CD4-positive, alpha-beta T cell treated with Interleukin-17A for 1 hour (primary cell): Measurements from ENCODE around the gene MYO1A.

Experiments used
- DNase-seq: peaks from one replicate; pipeline ENCODE4 v3.0.0-alpha.2; 2020

The MYO1A gene

DNA sequence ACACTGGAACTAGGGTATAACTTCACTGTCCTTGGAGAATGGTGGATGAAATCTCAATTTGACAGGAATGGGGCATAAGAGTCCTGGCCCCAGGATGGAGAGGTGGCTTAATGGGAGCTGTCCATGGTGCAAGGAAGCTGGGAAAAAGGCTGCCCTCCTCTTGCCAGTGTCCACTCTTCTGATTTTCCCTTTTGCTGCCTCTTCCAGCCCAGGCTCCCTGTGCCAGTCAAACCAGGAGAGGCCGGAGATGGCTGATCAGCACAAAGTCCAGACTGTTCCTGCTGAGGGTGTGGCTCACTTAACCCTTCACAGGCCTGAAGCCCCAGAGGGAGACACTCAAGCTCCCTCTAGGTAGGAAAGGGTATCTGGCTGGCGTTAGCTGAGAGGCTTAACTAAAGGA lies at the start of gene MYO1A:
Gene MYO1A (minus strand): TSS at position 240 of the 400 bp plus-strand sequence. CDS start 1,806 bp downstream, outside the sequence.
- no peak for DNase-seq

DNA sequence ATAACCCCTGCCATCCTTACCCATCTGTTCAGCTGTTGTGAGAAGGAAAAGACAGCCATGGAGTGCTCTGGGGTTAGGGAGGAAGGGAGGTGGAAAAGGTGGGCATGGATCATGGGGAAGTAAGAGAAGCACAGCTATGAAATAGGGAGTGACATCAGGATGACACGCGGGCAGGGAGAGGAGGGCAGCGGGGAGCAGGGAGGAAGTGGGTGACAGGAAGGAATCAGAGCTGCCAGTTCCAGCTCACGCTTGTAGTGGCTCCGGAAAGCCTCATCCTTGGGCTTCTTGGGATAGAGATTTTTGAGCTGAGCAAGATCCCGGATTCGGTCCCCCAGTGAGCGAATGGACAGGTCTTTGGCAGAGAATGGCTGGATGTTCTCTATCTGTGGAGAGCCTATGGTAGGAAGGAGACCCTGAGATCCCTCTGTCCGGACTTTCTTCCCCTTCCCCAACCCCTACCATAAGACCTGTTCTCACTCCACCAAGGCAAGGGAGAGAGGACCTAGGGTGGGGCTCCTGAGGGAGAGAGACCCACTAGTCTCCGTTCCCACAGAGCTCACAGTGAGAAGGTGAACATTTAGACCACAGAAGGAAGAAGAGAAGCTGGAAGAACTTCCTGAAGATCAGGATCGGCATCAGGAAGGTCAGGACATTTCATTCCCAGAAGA lies 49.3 kb upstream of the MYO1A start:
- no peak for DNase-seq

DNA sequence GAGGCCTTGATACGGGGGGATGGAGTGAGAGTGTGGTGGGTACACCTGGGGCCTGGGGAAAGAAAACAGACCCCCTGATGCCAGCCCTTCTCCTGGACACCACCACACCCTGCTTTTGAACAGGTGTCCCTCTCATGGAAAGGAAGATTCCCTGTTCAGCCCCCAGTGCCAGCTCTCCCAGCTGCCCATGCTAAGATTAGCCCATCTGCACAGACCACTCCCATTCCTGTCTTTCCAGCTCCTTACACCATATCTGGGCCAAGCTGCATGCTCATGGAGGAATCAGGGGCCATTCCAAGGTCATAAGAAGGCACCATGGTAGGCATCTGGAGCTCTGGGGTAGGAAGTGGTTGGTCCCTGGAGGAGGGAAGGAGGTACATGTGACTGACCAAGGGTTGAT lies 48.6 kb upstream of the MYO1A start:
- no peak for DNase-seq

DNA sequence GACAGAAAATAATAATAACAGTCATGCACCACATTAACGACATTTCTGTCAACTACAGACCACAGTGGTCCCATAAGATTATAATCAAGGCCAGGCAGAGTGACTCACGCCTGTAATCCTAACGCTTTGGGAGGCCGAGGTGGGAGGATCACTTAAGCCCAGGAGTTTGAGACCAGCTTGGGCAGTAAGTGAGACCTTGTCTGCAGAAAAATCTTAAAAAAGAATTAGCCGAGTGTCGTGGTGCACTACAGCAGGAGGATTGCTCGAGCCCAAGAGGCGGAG lies 47.6 kb upstream of the MYO1A start:
- no peak for DNase-seq

DNA sequence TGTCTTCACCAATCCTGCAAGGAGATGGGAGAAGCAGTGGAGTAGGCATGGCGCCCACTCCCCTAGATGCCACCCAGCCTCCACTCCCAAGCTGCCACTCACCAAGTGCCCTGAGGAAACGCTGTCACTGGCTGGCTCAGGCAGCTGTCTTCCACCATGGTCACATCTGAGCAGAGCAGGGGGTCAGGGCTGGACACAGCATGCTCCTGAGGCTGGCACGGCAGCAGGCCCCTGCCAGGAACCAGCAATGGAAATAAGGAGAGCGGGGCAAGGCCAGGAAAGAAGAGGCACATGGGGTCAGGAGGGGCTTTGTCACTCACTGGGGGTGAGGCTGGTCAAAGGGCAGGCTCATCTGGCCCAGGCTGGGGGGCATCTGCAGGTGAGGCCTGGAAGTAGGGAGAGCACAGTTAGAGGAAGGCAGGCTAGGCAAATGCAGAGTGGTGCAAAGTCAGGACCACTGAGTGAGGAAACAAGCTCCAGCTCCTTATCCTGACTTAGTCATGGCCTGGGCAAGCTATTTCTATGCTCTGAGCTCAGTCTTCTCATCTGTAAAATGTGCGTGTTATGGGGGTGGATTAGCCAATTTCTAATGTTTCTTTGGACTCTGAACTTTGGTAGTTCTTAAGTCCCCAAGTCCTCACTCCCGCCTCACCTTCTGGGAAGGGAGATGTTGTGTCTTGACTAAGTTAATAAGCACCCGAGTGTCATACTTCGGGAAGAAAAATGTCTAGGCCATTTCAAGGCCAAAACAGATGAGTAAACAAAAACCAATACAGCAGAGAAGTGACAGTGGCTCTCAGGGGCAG lies 47.0 kb upstream of the MYO1A start:
- no peak for DNase-seq

DNA sequence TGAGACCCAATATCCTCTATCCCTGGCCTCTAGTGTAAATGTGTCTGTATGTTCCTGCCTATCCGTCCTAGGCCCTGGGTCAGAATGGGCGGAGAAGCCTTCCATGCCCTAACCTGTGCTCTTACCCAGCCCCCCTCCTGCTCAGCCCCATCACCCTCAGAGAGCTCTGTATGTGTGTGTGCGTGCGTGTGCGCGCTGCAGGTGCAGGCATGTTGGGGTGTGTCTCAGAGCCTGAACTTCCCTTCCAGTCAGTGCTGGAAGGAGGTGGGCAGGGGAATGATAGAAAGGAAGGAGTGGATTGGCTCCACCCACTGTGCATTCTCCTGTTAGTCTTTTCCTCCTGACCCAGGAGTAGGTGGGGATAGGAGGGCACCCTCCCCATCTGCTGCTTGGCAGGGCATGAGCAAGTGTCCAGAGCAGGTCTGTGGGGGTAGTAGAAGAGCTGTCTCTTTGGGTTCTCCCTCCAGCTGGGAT lies 46.2 kb upstream of the MYO1A start:
- DNase-seq: no peak

DNA sequence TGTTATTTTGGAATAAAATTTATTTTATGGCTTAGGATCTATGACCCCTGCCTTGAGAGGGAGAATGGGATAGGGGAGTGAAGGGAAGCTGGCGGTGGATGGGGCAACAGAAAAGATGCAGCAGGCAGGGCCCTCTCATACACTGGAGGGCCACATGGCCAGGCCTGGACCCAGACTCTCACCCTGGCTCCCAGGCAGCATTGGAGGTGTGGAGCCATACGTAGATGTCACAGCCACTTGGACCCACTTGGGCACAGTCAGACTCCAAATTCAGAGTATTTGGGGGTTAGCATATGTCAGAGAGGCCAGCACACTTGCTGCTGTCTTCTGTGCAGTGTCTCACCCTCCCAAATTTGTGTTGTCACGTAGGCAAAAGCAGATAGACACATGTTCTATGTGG lies 45.5 kb upstream of the MYO1A start:
- DNase-seq: no peak

DNA sequence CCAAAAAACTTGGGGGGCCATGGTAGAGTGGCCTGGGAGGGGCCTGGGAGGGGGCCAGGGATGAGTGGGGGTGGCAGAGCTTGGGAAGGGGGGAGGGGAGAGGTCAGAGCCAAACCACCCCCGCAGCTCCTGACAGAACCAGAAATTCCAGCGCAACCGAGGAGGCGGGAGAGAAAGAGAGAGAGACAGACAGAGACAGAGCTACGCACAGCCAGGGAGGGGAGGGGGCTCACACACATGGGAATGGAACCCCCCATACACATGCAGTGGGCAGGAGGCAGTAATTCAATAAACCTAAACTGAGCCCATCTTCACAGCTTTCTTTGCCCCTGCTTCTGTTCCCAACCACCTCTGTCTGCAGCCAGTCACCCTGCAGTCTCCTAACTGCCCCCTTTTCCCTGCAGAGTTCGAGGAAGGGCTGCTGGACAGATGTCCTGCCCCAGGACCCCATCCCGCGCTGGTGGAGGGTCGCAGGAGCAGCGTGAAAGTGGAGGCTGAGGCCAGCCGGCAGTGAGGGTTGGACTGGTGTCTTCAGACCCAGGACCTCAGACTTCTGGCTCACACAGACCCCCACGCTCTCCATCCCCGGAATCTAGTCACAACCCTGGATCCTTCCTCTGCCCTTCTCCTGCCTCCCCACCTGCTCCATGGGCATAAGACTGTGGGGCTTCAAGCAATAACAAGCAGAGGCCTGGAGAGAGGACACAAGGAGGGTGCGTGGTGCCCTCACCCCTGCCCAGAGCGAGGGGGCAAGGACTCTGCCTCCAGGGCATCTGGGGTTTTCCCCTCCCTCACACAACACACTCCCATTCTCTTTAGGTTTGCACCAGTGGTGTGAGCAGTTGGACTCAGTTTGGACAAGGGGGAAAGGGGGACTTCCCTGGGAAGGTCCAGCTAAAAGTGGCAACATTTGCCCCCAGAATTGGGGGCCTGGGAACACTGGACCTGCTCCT lies 44.6 kb upstream of the MYO1A start:
- DNase-seq: no peak

DNA sequence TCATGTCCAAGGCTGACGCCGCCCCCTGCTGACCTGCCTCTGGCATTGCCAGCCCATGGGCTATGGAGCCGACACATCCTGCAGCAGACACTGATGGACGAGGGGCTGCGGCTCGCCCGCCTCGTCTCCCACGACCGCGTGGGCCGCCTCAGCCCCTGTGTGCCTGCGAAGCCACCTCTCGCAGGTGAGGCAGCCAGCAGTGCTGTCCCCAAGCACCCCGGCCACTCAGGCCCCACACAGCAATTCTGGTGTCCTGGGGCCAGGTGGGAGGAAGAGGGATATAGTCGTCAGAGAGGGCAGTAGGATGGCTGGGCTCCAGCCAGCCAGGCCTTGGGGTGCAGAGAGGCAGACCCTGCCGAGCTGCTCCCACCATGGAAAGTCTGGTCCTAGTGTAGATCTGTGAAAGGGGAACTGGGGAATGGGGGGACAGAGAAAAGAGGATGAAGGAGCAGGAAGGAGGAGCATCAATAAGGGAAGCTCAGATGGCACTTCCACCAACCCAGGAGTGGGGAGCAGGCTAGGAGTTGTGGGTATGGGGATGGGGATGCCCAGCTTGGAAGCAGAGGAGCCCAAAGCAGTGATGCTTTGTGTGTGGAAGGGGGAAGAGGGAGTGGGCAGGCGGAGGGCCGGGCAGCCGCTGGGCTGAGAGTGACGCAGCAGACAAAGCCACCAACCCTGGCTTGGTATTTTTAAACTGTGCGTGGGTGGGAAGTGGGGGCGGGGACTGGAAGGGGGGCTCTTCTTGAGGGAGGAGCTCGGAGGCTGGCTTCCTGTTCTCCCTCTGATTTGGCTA lies 43.7 kb upstream of the MYO1A start:
- DNase-seq: peak; percentile 69

DNA sequence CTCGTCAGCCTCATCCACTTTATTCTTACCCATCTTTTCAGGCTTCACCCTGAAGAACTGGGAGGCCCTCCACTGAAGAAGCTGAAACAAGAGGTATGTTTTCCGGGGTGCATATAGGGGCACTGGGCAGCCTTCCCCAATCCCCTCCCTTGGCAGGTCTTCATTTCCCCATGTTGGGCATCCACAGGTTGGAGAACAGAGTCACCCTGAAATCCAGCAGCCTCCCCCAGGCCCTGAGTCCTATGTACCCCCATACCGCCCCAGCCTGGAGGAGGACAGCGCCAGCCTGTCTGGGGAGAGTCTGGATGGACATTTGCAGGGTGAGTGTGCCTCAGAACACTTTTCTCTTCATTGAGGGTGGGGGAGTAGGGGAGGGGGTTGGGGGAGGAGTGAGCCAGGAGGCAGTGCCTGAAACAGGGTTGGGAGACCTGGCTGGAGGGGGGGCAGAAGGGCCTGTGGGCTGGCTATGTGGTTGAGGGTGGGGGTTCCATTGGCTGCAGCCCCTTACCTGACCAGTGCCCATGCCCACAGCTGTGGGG lies 43.0 kb upstream of the MYO1A start:
- no peak for DNase-seq

DNA sequence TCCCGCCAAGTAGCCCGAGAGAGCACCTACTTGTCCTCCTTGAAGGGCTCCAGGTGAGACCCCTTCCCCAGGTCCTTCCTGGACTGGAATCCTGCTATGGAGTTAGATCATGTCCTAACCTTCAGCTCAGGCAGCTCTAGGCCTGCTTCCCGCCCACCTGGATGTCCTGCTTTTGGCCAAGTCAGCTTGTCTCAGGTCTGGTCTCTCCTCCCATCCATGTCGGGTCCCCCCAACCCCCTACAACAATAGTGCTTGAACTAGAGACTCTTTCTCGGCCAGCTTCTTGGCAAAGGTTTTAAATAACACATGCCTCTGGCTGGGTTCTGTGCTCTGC lies 42.6 kb upstream of the MYO1A start:
- no peak for DNase-seq

DNA sequence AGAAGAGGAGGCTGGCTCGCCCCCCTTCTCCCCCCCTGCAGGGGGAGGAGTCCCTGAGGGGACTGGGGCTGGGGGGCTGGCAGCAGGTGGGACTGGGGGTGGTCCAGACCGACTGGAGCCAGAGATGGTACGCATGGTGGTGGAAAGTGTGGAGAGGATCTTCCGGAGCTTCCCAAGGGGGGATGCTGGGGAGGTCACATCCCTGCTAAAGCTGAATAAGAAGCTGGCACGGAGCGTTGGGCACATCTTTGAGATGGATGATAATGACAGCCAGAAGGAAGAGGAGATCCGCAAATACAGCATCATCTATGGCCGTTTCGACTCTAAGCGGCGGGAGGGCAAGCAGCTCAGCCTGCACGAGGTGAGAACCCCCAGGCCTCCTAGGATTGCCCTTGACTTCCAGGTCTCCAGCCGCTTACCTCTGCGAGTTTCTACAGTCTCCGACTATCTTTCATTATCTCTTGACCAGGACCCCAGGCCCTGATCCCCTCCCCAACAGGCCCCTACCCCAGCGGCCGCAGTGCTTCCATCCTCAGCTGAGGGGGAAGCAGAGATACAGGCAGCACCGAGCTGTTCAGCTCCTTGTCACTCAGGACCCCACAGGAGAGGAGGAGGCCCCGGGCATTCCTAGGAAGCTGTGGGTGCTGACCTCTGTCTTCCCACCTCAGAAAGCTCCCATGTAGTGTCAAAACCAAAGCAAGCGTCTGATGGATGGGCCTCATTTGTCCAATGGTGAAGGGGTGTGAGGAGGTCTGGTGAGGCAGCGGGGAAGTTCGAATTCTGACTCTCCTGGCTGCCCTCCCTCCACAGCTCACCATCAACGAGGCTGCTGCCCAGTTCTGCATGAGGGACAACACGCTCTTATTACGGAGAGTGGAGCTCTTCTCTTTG lies 42.0 kb upstream of the MYO1A start:
- no peak for DNase-seq

DNA sequence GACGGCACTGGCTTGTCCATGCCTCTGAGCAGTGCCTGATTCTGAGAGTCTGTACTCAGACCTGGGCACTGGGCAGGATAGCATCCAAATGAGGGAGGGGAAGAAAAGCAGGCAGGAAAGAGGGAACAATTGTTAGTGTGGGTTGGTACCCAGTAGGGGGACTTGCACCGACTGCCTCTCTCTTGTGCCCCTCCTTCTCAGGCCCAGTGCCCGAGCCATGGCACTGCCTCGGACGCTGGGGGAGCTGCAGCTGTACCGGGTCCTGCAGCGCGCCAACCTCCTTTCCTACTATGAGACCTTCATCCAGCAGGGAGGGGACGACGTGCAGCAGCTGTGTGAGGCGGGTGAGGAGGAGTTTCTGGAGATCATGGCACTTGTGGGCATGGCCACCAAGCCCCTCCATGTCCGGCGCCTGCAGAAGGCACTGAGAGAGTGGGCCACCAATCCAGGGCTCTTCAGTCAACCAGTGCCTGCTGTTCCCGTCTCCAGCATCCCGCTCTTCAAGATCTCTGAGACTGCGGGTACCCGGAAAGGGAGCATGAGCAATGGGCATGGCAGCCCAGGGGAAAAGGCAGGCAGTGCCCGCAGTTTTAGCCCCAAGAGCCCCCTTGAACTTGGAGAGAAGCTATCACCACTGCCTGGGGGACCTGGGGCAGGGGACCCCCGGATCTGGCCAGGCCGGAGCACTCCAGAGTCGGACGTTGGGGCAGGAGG lies 41.2 kb upstream of the MYO1A start:
- no peak for DNase-seq

DNA sequence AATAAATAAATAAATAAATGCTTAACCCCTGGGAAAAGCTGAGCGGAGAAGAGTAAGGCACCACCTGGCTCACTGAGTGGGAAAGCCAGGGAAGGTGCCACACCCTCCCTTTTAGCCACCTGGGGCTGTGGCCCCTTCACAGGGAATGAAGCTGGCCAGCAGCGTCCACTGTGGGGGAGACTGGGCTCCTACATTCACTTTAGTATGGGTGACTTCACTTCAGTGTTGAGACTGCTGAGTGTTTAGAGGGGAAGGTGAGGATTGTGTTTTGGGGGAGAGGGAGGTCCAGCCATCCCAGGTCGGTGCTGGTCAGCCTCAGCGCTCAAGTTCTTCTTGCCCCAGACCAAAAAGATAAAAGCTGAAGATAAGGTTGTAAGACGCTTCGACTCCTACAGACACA lies 40.6 kb upstream of the MYO1A start:
- no peak for DNase-seq

DNA sequence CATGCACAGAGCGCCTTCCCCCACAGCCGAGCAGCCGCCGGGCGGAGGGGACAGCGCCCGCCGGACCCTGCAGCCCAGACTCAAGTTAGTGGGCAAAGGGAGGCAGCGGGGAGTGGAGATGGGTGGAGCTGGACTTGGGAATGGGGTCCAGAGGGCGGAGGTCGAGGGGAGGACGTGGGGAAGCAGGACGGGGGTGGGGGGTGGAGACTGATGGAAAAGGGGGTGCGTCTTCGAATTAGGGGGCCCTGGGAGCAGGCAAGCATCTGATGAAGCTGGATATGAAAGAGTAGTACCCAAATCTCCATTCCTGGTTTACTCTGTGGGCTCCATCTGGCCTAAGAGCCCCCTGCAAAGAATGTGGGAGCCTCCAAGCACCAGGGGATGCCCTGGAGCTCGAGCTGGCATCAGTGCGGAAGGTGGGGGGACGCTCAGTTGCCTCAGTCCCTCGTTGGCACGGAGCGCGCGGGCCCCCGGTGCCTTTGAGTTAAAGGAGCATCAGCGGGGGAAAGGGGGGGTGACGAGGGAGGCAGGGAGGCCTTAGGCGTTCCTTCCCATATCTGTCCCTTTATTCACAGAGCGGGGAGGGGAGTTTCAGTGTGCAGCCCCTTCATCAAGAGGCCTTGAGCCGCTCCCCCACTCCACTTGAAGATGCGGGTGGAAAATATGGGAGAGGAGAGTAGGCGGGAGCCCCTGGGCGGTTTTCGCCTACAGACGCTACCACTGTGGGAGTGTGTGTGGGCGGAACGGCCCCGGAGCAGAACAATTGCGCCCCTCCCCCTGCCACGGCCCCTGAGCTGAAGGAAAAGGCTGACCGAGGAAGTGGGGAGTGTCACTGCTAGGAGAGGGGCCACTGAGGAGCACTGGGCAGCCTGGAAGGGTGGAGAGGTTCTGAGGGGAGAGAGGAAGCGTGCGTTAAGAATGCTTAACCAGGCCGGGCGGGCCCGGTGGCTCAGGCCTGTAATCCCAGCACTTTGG lies 39.6 kb upstream of the MYO1A start:
- DNase-seq: peak; percentile 50

DNA sequence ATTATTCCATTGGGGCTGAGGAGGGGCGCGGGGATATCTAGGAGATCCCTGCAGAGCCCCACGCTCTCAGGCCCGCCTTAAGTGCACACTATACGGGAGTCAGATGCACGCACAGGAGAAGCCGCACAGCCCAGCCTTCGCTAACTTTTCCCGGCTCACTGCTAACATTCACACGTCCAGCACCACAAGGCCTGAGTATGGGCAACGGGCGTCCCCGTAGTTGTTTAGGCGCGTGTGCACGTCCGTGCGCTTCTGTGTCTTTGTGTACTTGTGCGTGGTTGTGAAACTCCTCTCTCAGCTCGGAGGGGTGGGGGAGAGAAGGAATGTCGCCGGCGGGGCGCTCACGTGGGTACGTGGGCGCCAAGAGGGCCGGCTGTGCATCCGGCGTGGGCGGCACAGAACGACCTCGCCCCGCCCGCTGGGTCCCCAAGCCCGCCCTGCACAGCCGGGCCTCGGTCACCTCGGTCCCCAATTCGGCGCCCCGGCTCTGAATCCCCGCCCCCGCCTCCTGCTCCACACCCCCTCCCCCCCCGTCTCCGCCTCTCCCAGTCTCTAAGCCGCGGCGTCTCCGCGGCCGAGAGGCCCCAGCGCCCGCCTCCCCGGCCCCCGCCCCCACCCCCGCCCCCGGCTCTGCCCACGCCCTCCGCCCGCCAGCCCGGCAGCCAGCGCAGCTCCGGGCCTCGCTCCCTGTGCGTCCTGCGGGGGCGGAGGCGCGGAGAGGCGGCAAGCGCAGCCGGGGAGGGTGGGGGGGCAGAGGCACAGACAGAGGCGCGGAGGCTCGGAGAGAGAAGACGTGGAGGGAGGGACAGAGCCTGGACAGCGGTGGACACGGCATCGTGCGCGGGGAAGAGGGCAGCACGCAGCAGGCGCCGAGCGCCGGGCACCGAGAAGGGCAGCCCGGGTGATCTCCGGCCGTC lies 38.7 kb upstream of the MYO1A start, which contains the start of gene NAB2:
Gene NAB2 (plus strand): TSS at position 761 of the 917 bp plus-strand sequence. CDS start 158 bp downstream, outside the sequence.
- DNase-seq: peak; percentile 95

DNA sequence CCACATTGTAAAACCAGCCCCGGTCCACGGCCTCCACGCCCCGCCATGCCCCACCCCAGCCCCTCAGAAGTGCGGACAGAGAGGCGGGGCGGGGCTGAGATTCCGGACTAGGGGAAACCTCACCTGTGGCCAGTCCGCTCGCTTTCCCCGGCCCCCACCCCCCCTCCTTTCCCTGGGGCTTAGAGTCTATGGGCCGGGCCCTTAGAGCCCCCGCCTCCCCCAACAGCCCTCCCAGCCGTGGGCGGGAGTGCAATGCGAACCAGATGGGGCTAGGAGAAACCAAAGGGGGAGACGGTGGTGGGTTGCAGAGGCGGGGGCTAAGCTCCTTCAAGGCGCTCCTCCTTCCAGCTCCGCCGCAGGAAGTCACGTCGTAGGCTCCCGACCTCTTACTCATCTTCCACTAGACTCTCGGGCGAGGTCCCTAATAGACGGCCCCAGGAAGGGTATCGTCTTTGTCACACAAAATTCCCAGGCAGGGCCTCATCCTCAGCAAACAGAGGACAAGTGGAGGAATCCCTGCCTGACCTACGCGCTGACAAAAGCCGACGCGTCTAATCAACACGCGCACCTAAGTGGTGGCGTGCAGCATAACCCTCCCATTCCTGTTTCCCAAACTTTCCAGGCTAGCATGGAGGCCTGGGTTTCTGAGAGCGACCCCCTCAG lies 37.9 kb upstream of the MYO1A start:
- DNase-seq: peak; percentile 82
